Measurements from ENCODE around the gene SPRED1.

SPRED1 gene

DNA sequence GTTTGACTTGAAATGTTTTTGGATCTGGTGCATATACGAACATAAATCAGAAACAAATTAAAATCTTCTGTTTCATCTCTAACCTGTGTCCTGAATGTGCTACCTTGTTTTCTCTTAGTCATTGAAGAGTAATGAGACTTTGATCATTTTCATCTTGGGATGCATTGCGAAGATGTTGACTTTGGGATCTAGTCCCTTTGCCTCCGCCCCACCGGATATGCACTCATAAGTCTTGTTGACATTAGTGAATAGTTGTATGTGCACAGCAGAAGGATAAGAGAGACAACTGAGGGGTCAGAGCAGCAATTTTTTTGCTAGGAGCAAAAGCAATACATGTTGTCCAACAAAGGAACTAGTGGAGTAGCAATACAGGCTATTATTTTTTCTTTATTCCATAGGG is 35.9 kb upstream of the SPRED1 start:
- Histone ChIP-seq H3K9me3 (ENCODE audit: control insufficient read depth, insufficient read depth, low read length) (no peaks in the 10 kb centered on the region), H3K4me3 (ENCODE audit: low read depth, low read length) (no peak overlapping the region), H3K36me3 (ENCODE audit: control insufficient read depth, insufficient read depth, low read length) (no peaks in the 10 kb centered on the region), H3K27me3 (ENCODE audit: control insufficient read depth, insufficient read depth, low read length) (no peaks in the 10 kb centered on the region), H3K4me1 (ENCODE audit: control insufficient read depth, insufficient read depth, low read length) (peaks cover 11% of the 10 kb centered on the region), H3K27ac (ENCODE audit: low read depth, low read length) (no peak overlapping the region), H3K9ac (ENCODE audit: low read depth, low read length) (no peak overlapping the region)

DNA sequence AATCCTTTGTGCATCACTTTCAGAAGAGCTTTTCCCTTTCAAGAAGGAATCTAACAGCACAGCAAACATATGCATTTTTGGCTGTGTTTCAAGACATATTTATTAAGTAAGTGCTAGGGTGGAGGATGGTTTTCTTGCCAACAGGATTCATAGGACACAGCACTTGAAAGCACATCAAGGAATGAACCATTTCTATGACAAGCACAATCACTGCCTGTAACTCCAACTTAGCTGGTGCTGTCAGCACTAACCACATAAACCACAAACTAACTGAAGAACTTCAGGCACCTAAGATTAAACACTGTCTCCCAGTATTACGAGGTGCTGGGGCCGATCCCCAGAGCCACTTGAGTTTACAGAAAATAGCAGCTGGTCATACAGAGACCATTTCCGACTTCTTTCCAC is 35.4 kb upstream of the SPRED1 start:
- Histone ChIP-seq H3K27me3 (ENCODE audit: control insufficient read depth, insufficient read depth, low read length) (no peaks in the 10 kb centered on the region), H3K4me1 (ENCODE audit: control insufficient read depth, insufficient read depth, low read length) (peaks cover 11% of the 10 kb centered on the region), H3K9me3 (ENCODE audit: control insufficient read depth, insufficient read depth, low read length) (no peaks in the 10 kb centered on the region), H3K4me3 (ENCODE audit: low read depth, low read length) (no peak overlapping the region), H3K27ac (ENCODE audit: low read depth, low read length) (no peak overlapping the region), H3K36me3 (ENCODE audit: control insufficient read depth, insufficient read depth, low read length) (no peaks in the 10 kb centered on the region), H3K9ac (ENCODE audit: low read depth, low read length) (no peak overlapping the region)

GRCh38 chr15:38217788-38218609 is 34.6 kb upstream of the SPRED1 start:
- peaks cover 11% of the 10 kb centered on the region for H3K4me1 ChIP-seq (ENCODE audit: control insufficient read depth, insufficient read depth, low read length)
- no peak overlapping the region for H3K27ac ChIP-seq (ENCODE audit: low read depth, low read length)
- H3K27me3 ChIP-seq (ENCODE audit: control insufficient read depth, insufficient read depth, low read length) = no peaks in the 10 kb centered on the region
- H3K4me3 ChIP-seq (ENCODE audit: low read depth, low read length) = no peak overlapping the region
- no peaks in the 10 kb centered on the region for H3K9me3 ChIP-seq (ENCODE audit: control insufficient read depth, insufficient read depth, low read length)
- no peak overlapping the region for H3K9ac ChIP-seq (ENCODE audit: low read depth, low read length)
- H3K36me3 ChIP-seq (ENCODE audit: control insufficient read depth, insufficient read depth, low read length) = no peaks in the 10 kb centered on the region

GRCh38 chr15:38220606-38221273 is 31.9 kb upstream of the SPRED1 start:
- Histone ChIP-seq H3K36me3 (ENCODE audit: control insufficient read depth, insufficient read depth, low read length) (no peaks in the 10 kb centered on the region), H3K27me3 (ENCODE audit: control insufficient read depth, insufficient read depth, low read length) (no peaks in the 10 kb centered on the region), H3K9me3 (ENCODE audit: control insufficient read depth, insufficient read depth, low read length) (no peaks in the 10 kb centered on the region), H3K4me1 (ENCODE audit: control insufficient read depth, insufficient read depth, low read length) (peaks cover 11% of the 10 kb centered on the region), H3K27ac (ENCODE audit: low read depth, low read length) (no peak overlapping the region), H3K9ac (ENCODE audit: low read depth, low read length) (no peak overlapping the region), H3K4me3 (ENCODE audit: low read depth, low read length) (no peak overlapping the region)

GRCh38 chr15:38224486-38224885 is 28.1 kb upstream of the SPRED1 start:
- peaks cover 7% of the 10 kb centered on the region; the same call in 1 of the 2 replicates for H3K4me1 ChIP-seq (ENCODE audit: control insufficient read depth, insufficient read depth, low read length)
- no peak overlapping the region for H3K4me3 ChIP-seq (ENCODE audit: low read depth, low read length)
- no peaks in the 10 kb centered on the region for H3K27me3 ChIP-seq (ENCODE audit: control insufficient read depth, insufficient read depth, low read length)
- H3K27ac ChIP-seq (ENCODE audit: low read depth, low read length) = no peak overlapping the region
- no peaks in the 10 kb centered on the region for H3K36me3 ChIP-seq (ENCODE audit: control insufficient read depth, insufficient read depth, low read length)
- H3K9me3 ChIP-seq (ENCODE audit: control insufficient read depth, insufficient read depth, low read length) = no peaks in the 10 kb centered on the region
- H3K9ac ChIP-seq (ENCODE audit: low read depth, low read length) = no peak overlapping the region

DNA sequence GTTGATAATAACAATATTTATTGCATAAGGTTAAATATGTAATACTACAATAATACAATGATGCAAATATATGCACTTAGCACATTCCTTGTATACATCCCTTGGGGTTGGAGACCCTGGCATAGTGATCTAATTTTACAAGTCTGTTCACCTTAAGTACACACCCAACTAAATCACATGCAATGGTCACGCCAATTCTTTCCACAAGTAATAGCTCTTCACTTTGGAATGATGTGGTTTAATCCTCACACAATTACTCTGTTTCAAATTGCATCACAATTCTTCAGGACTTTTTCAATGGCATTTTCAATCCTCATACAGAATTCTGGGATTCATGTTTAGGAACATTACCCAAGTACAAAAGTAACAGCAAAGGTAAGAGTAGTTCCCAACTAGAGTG is 27.3 kb upstream of the SPRED1 start:
- H3K9ac ChIP-seq (ENCODE audit: low read depth, low read length) = no peak overlapping the region
- no peak overlapping the region for H3K4me3 ChIP-seq (ENCODE audit: low read depth, low read length)
- no peak overlapping the region for H3K27ac ChIP-seq (ENCODE audit: low read depth, low read length)

DNA sequence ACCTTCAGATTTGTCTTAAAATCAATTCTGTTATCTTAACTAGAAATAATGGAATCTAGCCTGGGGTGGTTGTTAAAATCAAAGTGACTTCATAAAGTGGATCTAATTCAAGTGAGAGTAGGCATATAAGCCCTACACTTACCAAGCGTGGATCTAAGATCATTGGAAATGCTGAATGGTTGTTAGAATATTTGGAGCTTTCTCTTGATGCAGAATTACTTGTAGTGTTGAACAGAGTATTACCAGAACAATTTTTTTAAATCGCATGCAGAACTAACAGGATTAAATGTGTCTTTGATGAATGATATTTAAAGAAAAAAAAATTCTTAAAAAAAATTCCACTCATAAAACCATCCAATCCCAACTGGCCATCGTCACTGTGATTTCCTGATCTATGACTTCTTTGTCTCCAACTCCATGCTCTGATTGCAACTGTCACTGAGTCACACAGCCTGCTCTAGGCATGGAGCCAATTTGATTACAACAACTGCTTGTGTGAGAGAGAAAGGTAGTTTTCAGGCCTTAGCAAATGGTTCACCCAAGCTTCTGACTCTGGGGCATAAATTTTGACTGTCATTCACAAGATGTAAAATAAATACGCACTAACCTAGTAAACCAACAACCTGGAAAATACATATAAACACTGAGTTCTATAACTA is 25.9 kb upstream of the SPRED1 start:
- Histone ChIP-seq H3K27ac (ENCODE audit: low read depth, low read length) (no peak overlapping the region), H3K27me3 (ENCODE audit: control insufficient read depth, insufficient read depth, low read length) (no peaks in the 10 kb centered on the region), H3K4me3 (ENCODE audit: low read depth, low read length) (no peak overlapping the region), H3K9me3 (ENCODE audit: control insufficient read depth, insufficient read depth, low read length) (no peaks in the 10 kb centered on the region), H3K36me3 (ENCODE audit: control insufficient read depth, insufficient read depth, low read length) (no peaks in the 10 kb centered on the region), H3K9ac (ENCODE audit: low read depth, low read length) (no peak overlapping the region), H3K4me1 (ENCODE audit: control insufficient read depth, insufficient read depth, low read length) (peaks cover 7% of the 10 kb centered on the region; the same call in 1 of the 2 replicates)

More for the DNA sequence above, 27.3 kb upstream of the SPRED1 start:
- no peaks in the 10 kb centered on the region for H3K36me3 ChIP-seq (ENCODE audit: control insufficient read depth, insufficient read depth, low read length)
- H3K9me3 ChIP-seq (ENCODE audit: control insufficient read depth, insufficient read depth, low read length) = no peaks in the 10 kb centered on the region
- H3K27me3 ChIP-seq (ENCODE audit: control insufficient read depth, insufficient read depth, low read length) = no peaks in the 10 kb centered on the region
- peaks cover 7% of the 10 kb centered on the region; the same call in 1 of the 2 replicates for H3K4me1 ChIP-seq (ENCODE audit: control insufficient read depth, insufficient read depth, low read length)

DNA sequence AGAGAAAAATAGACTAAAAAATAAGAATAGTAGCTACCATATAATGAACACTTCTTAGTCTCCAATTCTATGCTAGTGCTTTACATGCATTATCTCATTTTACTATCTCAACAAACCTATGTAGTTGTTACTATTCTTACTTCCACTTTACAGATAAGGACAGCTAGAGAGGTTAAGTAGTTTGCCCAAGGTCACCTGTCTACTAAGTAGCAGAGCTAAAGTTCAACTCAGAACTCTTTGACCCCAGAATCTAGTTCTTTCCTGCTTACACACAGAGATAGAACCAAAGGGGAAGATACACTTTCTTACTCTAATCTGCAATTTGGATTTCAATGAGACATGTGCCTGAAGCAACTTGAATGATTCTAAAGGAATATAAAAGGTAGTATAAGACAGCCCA is 24.7 kb upstream of the SPRED1 start:
- no peak overlapping the region for H3K9ac ChIP-seq (ENCODE audit: low read depth, low read length)
- H3K4me1 ChIP-seq (ENCODE audit: control insufficient read depth, insufficient read depth, low read length) = peaks cover 7% of the 10 kb centered on the region; the same call in 1 of the 2 replicates
- H3K27me3 ChIP-seq (ENCODE audit: control insufficient read depth, insufficient read depth, low read length) = no peaks in the 10 kb centered on the region
- no peak overlapping the region for H3K27ac ChIP-seq (ENCODE audit: low read depth, low read length)
- H3K9me3 ChIP-seq (ENCODE audit: control insufficient read depth, insufficient read depth, low read length) = no peaks in the 10 kb centered on the region
- H3K36me3 ChIP-seq (ENCODE audit: control insufficient read depth, insufficient read depth, low read length) = no peaks in the 10 kb centered on the region
- no peak overlapping the region for H3K4me3 ChIP-seq (ENCODE audit: low read depth, low read length)

DNA sequence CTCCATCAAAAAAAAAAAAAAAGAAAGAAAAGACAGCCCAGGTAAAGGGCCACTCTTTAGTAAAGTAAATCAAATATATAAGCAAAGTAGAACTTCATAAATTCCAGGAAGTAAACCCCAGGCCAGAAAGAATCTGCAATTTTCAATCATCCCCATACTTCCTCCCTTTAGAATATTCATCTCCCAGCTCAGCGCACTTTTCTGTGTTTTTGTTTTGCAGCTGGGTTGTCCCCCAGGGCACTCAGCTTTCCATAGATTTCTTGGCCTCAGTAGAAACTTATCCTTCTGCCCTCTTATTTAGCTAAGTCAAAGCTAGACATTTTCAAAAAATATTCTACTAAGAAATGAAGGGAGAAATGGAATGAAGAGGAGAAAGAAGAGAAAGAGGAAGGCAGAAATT is 24.0 kb upstream of the SPRED1 start:
- Histone ChIP-seq H3K27me3 (ENCODE audit: control insufficient read depth, insufficient read depth, low read length) (no peaks in the 10 kb centered on the region), H3K27ac (ENCODE audit: low read depth, low read length) (no peak overlapping the region), H3K4me3 (ENCODE audit: low read depth, low read length) (no peak overlapping the region), H3K9me3 (ENCODE audit: control insufficient read depth, insufficient read depth, low read length) (no peaks in the 10 kb centered on the region), H3K4me1 (ENCODE audit: control insufficient read depth, insufficient read depth, low read length) (peaks cover 7% of the 10 kb centered on the region; the same call in 1 of the 2 replicates), H3K36me3 (ENCODE audit: control insufficient read depth, insufficient read depth, low read length) (no peaks in the 10 kb centered on the region), H3K9ac (ENCODE audit: low read depth, low read length) (no peak overlapping the region)

GRCh38 chr15:38229705-38230310 is 22.8 kb upstream of the SPRED1 start:
- Histone ChIP-seq H3K4me3 (ENCODE audit: low read depth, low read length) (no peak overlapping the region), H3K4me1 (ENCODE audit: control insufficient read depth, insufficient read depth, low read length) (peaks cover 7% of the 10 kb centered on the region; the same call in 1 of the 2 replicates), H3K9me3 (ENCODE audit: control insufficient read depth, insufficient read depth, low read length) (no peaks in the 10 kb centered on the region), H3K27me3 (ENCODE audit: control insufficient read depth, insufficient read depth, low read length) (no peaks in the 10 kb centered on the region), H3K36me3 (ENCODE audit: control insufficient read depth, insufficient read depth, low read length) (no peaks in the 10 kb centered on the region), H3K27ac (ENCODE audit: low read depth, low read length) (no peak overlapping the region), H3K9ac (ENCODE audit: low read depth, low read length) (no peak overlapping the region)
